Measurements from ENCODE around the gene MAPK11.

Gene MAPK11

GRCh38 chr22:50281384-50281760 is 11.2 kb upstream of the MAPK11 start:
- Histone ChIP-seq H3K4me3 (ENCODE audit: low read length, poor library complexity, severe bottlenecking) (no peak overlapping the region), H3F3A (ENCODE audit: low read depth) (no peaks in the 10 kb centered on the region), H3K9me3 (ENCODE audit: insufficient read depth, low read depth, low read length) (no peaks in the 10 kb centered on the region), H3K79me2 (ENCODE audit: insufficient read depth, low read length) (no peaks in the 10 kb centered on the region), H4K20me1 (ENCODE audit: insufficient read depth, low read length, poor library complexity, severe bottlenecking) (no peaks in the 10 kb centered on the region), H3K4me1 (ENCODE audit: insufficient read depth, low read length, poor library complexity, severe bottlenecking) (no peaks in the 10 kb centered on the region), H3K27me3 (ENCODE audit: insufficient read depth, low read length, poor library complexity, severe bottlenecking) (no peaks in the 10 kb centered on the region), H3K9me2 (replicated peaks; ENCODE audit: low read depth, low read length) (no peaks in the 10 kb centered on the region), H3K9ac (ENCODE audit: low read depth, low read length, poor library complexity, severe bottlenecking) (no peak overlapping the region), H3K36me3 (ENCODE audit: insufficient read depth, low read length) (no peaks in the 10 kb centered on the region; the same call in 1 of the 2 replicates), H2AFZ (ENCODE audit: low read length) (no peak overlapping the region), H3K4me2 (ENCODE audit: low read depth, low read length, poor library complexity, severe bottlenecking) (no peak overlapping the region)
- TF ChIP-seq EZH2phosphoT487 (IDR thresholded peaks at IDR 0.05; ENCODE audit: borderline replicate concordance): no peak
- no peak for TF ChIP-seq CTCF (conservative IDR thresholded peaks at IDR 0.05; ENCODE audit: low read length)

- H3K4me2 ChIP-seq (ENCODE audit: low read depth, low read length, poor library complexity, severe bottlenecking): no peak overlapping the region
- H3F3A ChIP-seq (ENCODE audit: low read depth): no peaks in the 10 kb centered on the region
- TF ChIP-seq EZH2phosphoT487 (IDR thresholded peaks at IDR 0.05; ENCODE audit: borderline replicate concordance): no peak
- no peak for TF ChIP-seq CTCF (conservative IDR thresholded peaks at IDR 0.05; ENCODE audit: low read length)
- H3K36me3 ChIP-seq (ENCODE audit: insufficient read depth, low read length): no peaks in the 10 kb centered on the region; the same call in 1 of the 2 replicates
- no peaks in the 10 kb centered on the region for H3K4me1 ChIP-seq (ENCODE audit: insufficient read depth, low read length, poor library complexity, severe bottlenecking)
- H3K9me2 ChIP-seq (replicated peaks; ENCODE audit: low read depth, low read length): no peaks in the 10 kb centered on the region
- no peaks in the 10 kb centered on the region for H4K20me1 ChIP-seq (ENCODE audit: insufficient read depth, low read length, poor library complexity, severe bottlenecking)
- H2AFZ ChIP-seq (ENCODE audit: low read length): no peak overlapping the region
- no peaks in the 10 kb centered on the region for H3K79me2 ChIP-seq (ENCODE audit: insufficient read depth, low read length)
- H3K9ac ChIP-seq (ENCODE audit: low read depth, low read length, poor library complexity, severe bottlenecking): no peak overlapping the region
- H3K9me3 ChIP-seq (ENCODE audit: insufficient read depth, low read depth, low read length): no peaks in the 10 kb centered on the region
- no peaks in the 10 kb centered on the region for H3K27me3 ChIP-seq (ENCODE audit: insufficient read depth, low read length, poor library complexity, severe bottlenecking)
- H3K4me3 ChIP-seq (ENCODE audit: low read length, poor library complexity, severe bottlenecking): no peak overlapping the region
Measured at GRCh38 chr22:50280708-50281383, 10.7 kb upstream of the MAPK11 start.

GRCh38 chr22:50280022-50280707 is 10.0 kb upstream of the MAPK11 start:
- Histone ChIP-seq H3K79me2 (ENCODE audit: insufficient read depth, low read length) (no peaks in the 10 kb centered on the region), H3K4me1 (ENCODE audit: insufficient read depth, low read length, poor library complexity, severe bottlenecking) (no peaks in the 10 kb centered on the region), H3K9me2 (replicated peaks; ENCODE audit: low read depth, low read length) (no peaks in the 10 kb centered on the region), H3K4me2 (ENCODE audit: low read depth, low read length, poor library complexity, severe bottlenecking) (no peak overlapping the region), H3K9ac (ENCODE audit: low read depth, low read length, poor library complexity, severe bottlenecking) (no peak overlapping the region), H3F3A (ENCODE audit: low read depth) (no peaks in the 10 kb centered on the region), H4K20me1 (ENCODE audit: insufficient read depth, low read length, poor library complexity, severe bottlenecking) (no peaks in the 10 kb centered on the region), H3K36me3 (ENCODE audit: insufficient read depth, low read length) (no peaks in the 10 kb centered on the region; the same call in 1 of the 2 replicates), H2AFZ (ENCODE audit: low read length) (no peak overlapping the region), H3K9me3 (ENCODE audit: insufficient read depth, low read depth, low read length) (no peaks in the 10 kb centered on the region), H3K4me3 (ENCODE audit: low read length, poor library complexity, severe bottlenecking) (no peak overlapping the region), H3K27me3 (ENCODE audit: insufficient read depth, low read length, poor library complexity, severe bottlenecking) (no peaks in the 10 kb centered on the region)
- TF ChIP-seq CTCF (conservative IDR thresholded peaks at IDR 0.05; ENCODE audit: low read length) (no peak), EZH2phosphoT487 (IDR thresholded peaks at IDR 0.05; ENCODE audit: borderline replicate concordance) (no peak)
